Activated naive CD4-positive, alpha-beta T cell treated with anti-CD3 and anti-CD28 coated beads, Interleukin-2, amount 50 U/mL, for 72 hours (primary cell): Measurements from ENCODE around the gene PCK2. TPM values are rescaled to one million over a fixed set of nuclear protein-coding genes. Genes with fewer than 3 reads are reported as not detected.

Source experiments
- ATAC-seq, 2 donors: fragments of 150-1000 bp; cut with Tn5 transposase; 2 replicates each; pipeline ENCODE4 v1.10.0; 2021; ENCODE audit warnings: mild to moderate bottlenecking in 2 of 2, moderate library complexity in 2 of 2
- DNase-seq, 2 donors: peaks; one replicate each; pipeline ENCODE4 v3.0.0; 2021 to 2022; ENCODE audit warnings: low spot score in 2 of 2
- H3K27ac Mint-ChIP-seq, 2 donors: one replicate each; pipeline ENCODE4 v1.8.0; 2022; ENCODE audit warnings: mild to moderate bottlenecking in 2 of 2, mixed read lengths in 2 of 2
- H3K36me3 Mint-ChIP-seq, 2 donors: one replicate each; pipeline ENCODE4 v1.8.0; 2022; ENCODE audit warnings: mixed read lengths in 2 of 2
- H3K9me3 Mint-ChIP-seq, 2 donors: one replicate each; pipeline ENCODE4 v1.8.0; 2022; ENCODE audit warnings: mixed read lengths in 2 of 2
- total RNA-seq, 2 donors: library from RNA; stranded (reverse); gene quantifications; one replicate each; pipeline ENCODE4 v1.2.3, GENCODE V29; 2022

Gene PCK2
- total RNA-seq, 2 donors from 2014 or later: 40.9 to 89.2 TPM

DNA sequence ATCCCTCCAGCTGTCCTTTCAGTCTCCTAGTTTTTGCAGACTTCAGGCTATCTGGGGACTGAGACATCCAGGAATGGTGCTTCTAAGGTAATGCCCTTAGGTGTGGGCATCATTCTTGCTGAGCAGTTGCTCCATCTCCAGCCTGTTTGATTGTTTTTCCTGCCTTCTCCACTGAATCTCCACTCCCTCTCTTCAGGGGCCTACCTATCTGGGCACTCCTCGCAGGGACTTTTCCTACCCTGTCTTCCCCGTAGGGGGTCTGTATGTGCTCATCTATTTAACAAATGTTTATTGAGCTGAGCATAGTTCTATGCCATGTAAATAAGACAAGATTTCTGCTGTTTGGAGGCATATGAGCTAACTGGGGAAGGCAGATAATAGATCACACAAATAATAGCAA lies 38.9 kb downstream of the PCK2 start:
- Mint-ChIP-seq H3K27ac (peak overlapping the region; percentile 84 to 92), H3K9me3 (no peaks in the 10 kb centered on the region), H3K36me3 (peaks cover 12% of the 10 kb centered on the region in 2 donors)
- DNase-seq (no peak), ATAC-seq (no peak)

DNA sequence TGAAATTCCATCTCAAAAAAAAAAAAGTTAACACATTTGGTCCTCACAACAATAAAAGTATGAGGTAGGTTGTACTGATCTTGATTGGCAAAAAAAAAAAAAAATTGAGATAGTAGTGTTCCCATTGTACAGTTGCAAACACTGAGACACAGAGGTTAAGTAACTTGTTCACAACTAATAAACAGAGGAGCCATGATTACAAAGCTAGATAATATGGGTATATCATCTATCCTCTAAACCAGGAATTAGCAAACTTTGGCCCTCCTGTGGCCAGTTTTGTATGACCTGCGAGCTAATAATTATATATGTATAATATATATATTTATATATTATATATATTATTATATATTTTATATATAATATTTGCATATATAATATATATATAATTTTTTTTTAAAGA lies 39.6 kb downstream of the PCK2 start:
- no peak overlapping the region for H3K27ac Mint-ChIP-seq

DNA sequence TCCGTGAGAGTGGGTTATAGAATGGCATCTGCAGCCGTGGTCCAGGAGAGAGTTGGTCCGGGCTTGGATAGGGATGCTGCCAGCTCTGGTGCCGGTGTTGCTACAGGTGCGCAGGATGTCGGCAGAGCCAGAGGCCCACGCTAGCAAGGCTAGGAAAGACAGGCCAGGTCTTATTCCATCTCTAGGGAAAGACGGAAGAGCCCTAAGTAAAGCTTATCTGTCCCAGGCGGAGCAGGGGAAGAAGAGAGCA lies 41.4 kb downstream of the PCK2 start:
- H3K36me3 Mint-ChIP-seq: peaks cover 31 to 32% of the 10 kb centered on the region in 2 donors
- ATAC-seq: peak; percentile 5 to 14
- peak overlapping the region; percentile 76 to 92 for H3K27ac Mint-ChIP-seq
- no peaks in the 10 kb centered on the region for H3K9me3 Mint-ChIP-seq
- peak in 1 of 2 donors; percentile 21 for DNase-seq

More for the DNA sequence above, 39.6 kb downstream of the PCK2 start:
- peaks cover 19 to 20% of the 10 kb centered on the region in 2 donors for H3K36me3 Mint-ChIP-seq
- ATAC-seq (no peak), DNase-seq (no peak)
- no peaks in the 10 kb centered on the region for H3K9me3 Mint-ChIP-seq

DNA sequence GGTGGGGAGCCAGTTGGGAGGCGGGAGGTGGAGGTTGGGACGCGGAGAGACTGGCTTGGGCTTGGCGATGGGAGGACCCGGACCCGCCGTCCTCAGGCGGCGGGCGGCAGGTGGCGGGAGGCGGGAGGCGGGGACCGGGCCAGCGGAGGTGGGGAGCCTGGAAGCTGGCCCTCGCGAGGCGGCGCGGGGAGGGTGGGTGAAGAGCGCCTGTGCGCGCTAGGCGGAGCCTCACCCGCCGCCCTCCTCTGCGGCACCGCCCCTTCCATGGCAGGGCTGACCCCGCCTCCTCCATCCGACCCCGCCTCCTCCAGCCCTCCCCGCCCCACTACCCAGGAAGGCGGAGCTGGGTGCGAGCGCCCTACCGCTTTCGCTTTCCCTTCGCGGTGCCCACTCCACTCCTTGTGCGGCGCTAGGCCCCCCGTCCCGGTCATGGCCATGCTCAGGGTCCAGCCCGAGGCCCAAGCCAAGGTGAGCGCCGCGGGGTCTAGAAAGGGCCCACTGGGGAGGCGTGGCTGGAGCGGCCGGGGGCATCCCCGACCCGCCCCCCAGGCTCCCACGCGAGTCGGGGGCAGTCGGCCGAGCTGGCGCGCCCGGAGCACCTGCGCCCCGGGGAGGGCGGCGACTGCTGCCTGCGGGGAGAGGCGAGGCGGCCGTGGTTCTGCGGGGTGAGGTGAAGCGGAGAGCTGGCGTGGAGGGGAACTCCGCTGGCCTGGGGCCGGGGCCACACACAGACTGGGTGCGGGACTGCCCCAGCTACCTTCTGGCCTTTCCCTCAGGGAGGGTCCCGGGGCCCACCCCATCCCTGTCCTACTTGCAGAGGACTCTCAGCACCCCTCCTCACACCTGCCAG lies 41.9 kb downstream of the PCK2 start, which contains the start of gene PSME1:
Gene PSME1 (plus strand): TSS at position 361 of the 850 bp plus-strand sequence. CDS start 69 bp downstream, at position 430.
- H3K36me3 Mint-ChIP-seq: peaks cover 31 to 37% of the 10 kb centered on the region in 2 donors
- H3K9me3 Mint-ChIP-seq: no peaks in the 10 kb centered on the region
- H3K27ac Mint-ChIP-seq: peak within 1 kb of the TSS; percentile 76 to 97
- DNase-seq (peak; percentile 92 to 94), ATAC-seq (peak; percentile 91 to 96)

DNA sequence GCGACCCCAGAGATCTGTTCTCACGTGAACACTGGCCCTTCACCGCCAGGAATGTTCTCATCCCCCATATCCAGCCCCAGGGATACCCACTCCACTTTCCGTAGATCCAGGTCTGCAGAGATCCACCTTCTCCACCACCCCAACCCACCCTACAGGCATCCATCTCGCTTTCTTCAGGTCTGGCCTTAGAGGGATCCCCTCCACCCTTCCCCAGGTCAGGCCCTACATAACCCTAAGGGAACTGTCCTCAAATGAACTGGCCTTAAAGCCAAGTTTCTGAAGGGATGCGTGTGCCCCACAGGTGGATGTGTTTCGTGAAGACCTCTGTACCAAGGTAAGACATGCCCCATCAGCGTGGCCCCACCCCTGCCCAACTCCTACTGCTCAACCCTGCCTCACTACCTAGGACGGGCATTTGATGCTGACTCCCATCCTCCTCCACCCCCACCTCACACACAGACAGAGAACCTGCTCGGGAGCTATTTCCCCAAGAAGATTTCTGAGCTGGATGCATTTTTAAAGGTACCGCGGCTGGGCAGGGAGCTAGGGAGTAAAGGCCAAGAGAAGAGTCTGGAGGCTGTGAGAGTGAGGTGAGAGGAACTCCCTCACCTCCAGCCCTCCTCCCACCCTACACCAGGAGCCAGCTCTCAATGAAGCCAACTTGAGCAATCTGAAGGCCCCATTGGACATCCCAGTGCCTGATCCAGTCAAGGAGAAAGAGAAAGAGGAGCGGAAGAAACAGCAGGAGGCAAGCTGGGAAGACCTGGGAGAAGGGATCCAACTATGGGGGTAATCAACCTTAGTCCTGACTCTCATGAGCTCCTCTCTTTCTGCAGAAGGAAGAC lies 42.8 kb downstream of the PCK2 start:
- Mint-ChIP-seq H3K27ac (peak overlapping the region; percentile 76 to 97), H3K9me3 (no peaks in the 10 kb centered on the region), H3K36me3 (peaks cover 32 to 40% of the 10 kb centered on the region in 2 donors)
- DNase-seq (no peak), ATAC-seq (no peak)

DNA sequence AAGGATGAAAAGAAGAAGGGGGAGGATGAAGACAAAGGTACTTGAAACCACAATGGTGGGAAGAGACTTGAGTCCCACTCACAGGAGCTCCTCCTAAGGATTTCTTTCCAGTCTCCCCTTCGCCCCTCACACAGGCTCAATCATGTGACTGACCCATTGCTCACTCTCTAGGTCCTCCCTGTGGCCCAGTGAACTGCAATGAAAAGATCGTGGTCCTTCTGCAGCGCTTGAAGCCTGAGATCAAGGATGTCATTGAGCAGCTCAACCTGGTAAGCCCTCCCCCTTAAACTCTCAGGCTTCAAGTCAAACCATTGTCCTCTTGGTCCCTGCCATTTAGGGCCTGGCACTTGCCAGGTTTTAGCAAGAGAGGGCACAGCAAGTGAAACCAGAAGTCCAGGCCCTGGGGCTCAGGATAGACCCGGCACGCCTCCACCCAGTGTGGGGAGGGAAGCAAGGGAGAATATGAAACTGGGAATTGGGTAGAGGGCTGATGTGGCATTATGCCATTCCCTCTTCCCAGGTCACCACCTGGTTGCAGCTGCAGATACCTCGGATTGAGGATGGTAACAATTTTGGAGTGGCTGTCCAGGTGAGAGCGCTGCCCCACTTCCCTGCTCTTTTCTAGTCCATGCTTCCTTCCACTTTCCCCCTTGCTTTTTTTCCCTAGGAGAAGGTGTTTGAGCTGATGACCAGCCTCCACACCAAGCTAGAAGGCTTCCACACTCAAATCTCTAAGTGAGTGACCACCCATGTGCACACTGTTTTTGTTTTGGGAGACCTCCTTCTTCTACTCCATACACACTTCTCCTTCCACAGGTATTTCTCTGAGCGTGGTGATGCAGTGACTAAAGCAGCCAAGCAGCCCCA lies 43.7 kb downstream of the PCK2 start:
- peaks cover 41 to 44% of the 10 kb centered on the region in 2 donors for H3K36me3 Mint-ChIP-seq
- ATAC-seq (no peak), DNase-seq (no peak)
- peak overlapping the region; percentile 38 to 76 for H3K27ac Mint-ChIP-seq
- no peaks in the 10 kb centered on the region for H3K9me3 Mint-ChIP-seq

DNA sequence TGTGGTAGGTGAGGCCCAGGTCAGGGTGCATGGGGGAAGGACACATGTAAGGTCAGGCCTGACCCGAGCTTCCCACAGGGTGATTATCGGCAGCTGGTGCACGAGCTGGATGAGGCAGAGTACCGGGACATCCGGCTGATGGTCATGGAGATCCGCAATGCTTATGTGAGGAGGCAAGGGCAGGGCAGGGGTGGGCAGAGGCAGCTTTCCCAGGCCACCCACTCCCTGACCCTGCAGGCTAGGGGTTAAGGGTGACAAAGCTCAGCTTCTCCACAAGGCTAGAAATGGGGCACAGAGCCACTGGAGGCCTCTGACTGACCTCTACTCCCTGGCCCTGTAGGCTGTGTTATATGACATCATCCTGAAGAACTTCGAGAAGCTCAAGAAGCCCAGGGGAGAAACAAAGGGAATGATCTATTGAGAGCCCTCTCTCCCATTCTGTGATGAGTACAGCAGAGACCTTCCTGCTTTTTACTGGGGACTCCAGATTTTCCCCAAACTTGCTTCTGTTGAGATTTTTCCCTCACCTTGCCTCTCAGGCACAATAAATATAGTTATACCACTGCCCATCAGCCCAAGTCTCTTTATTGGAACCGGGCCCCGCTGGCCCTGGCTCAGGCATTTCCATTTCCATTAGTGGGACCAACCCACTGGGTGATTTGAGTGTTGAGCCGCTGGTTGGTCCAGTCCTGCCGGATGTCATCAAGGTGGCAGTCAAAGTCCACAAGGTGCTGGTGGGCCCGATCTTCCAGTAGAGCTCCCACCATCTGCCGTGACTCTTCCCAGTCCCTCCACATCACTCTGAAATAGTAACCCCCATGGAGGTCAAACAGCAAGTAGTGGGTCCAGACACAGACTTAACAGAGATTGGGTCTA lies 44.5 kb downstream of the PCK2 start:
- no peak for DNase-seq
- Mint-ChIP-seq H3K9me3 (no peaks in the 10 kb centered on the region), H3K36me3 (peaks cover 47 to 52% of the 10 kb centered on the region in 2 donors), H3K27ac (peak overlapping the region; percentile 47 to 77)
- ATAC-seq: no peak

DNA sequence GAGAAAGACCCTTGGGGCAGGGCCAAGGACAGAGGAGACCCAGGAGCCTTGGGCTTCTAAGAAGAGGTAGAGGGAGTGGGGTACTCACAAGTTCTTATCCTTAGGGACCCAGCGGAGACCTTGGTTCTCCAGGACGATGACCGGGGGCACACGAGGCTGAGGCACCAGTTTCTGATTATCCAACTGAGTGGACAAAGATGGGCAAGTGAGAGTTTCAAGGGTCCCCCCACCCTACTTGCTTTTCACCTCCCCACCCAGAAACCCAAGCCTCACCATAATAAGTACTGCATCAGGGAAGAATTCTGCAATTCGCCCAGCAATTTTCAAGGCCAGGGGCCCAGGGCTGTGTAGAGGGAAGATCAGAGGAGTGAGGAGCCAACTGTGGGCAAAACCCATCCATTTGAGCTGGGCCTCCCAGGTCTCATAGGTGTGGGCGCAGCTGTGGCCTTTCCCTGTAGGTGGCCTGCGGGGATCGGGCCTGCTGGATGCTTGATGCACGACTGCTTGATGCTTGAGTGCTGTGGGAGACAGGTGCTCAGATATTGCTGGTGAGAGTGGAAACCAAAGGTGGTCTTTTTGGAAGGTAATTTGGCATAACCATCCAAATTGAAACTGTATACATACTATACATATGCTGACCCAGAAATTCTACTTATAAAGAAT lies 45.3 kb downstream of the PCK2 start:
- Mint-ChIP-seq H3K27ac (peak overlapping the region; percentile 47 to 48), H3K9me3 (no peaks in the 10 kb centered on the region), H3K36me3 (peaks cover 52 to 57% of the 10 kb centered on the region in 2 donors)
- DNase-seq (peak in 1 of 2 donors; percentile 40), ATAC-seq (no peak)

DNA sequence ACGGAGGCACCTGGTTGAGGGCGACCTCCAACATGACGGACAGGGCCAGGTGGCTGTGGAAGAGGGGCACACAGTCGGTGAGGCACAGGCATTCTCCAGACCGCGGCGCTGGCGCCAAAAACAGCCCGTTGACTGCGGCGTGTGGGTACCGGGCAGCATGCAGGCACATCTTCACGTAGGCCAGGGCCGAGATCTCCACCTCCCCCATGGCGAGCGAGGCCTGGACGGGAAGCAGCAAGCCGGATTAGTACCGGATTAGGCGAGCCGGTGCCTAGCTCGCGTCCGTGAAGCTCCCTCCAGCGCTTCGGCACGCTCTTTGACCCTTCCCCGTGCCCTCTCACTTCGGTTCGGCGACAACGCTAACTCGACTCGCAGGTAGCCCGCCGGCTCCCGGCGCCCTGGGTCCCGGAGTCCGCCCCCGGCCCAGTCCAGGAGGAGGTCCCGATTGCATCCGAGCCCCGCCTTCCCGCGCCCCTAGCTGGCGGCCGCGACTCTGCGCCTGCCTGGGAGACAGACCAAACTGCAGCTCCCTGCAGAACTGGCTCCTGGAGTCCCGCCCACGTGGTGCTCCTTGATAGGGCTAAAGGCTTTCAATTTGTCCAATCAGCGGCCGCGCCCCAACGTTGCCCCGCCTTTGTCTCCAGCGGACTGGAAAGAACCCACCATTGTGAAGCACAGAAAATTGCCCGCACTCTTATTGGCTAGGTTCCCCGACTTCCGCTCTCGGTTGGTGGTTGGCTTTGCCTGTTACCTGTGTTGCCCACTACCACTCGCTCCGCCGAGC lies 47.2 kb downstream of the PCK2 start, which contains the start of gene EMC9:
Gene EMC9 (minus strand): TSS at position 495 of the 784 bp plus-strand sequence. CDS start 287 bp downstream, at position 208.
- Mint-ChIP-seq H3K9me3 (no peaks in the 10 kb centered on the region), H3K36me3 (peaks cover 71 to 76% of the 10 kb centered on the region in 2 donors), H3K27ac (peak within 1 kb of the TSS; percentile 78 to 90)
- peak; percentile 99 to 100 for DNase-seq
- ATAC-seq: peak; percentile 87 to 89

DNA sequence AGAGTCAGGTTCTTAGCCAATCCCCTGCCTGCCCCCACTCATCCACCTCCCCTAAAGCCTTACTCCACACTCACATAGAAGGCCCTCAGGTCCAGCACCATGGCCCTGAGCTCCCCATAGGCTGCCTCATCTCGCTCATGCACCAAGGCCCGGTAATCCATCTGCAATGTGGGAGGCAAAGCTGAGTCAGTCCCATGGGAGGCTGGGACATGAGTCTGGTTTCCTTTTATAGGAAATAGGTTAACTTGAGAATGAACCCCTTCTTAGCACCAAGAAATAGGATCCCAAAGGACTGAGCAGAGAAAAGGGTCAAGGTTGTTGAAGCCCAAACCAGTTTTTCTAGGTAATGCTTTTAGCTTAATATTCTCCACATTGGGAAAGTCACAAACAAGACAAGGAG lies 49.4 kb downstream of the PCK2 start:
- Mint-ChIP-seq H3K9me3 (no peaks in the 10 kb centered on the region), H3K27ac (peak overlapping the region in 1 of 2 donors; percentile 27), H3K36me3 (peaks cover 69% of the 10 kb centered on the region in 2 donors)
- ATAC-seq (no peak), DNase-seq (no peak)

DNA sequence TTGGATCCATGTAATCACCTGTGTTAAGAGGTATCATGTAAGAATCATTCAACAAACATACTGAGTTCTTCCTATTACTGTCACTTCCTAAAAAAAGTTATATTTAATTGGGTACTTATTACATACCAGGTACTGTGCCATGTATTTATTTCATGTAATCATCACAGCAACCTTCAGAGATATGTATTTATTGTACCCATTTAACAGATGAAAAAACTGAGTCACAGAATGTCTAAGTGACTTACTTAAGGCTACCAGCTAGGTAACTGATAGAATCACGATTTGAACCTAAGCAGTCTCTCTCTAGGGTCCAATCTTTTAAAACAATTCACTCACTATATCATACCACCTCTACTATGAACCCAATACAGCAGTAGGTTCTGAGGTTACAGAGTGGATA lies 50.3 kb downstream of the PCK2 start:
- no peaks in the 10 kb centered on the region for H3K9me3 Mint-ChIP-seq
- peaks cover 67 to 69% of the 10 kb centered on the region in 2 donors for H3K36me3 Mint-ChIP-seq
- DNase-seq (no peak), ATAC-seq (no peak)
- peak overlapping the region; percentile 27 to 65 for H3K27ac Mint-ChIP-seq

DNA sequence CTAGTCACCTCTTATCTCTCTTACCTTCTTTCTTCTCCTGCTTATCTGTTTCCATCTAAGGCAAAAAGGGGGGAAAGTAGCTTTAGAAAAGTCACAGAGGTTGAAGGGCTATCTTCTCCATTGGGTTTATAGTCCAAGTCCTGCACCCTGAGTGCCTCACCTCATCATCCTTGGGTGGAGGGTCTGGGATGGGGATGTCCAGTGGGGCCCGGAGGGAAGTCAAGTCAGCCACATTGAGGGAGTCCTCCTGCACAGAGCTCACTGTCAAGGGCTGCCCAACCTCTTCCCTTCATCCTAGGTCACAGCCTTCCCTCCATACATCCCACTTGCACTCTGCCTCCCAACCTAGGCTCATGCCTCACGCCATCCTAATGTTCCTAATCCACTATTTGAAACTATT lies 51.1 kb downstream of the PCK2 start:
- Mint-ChIP-seq H3K27ac (peak overlapping the region; percentile 77 to 96), H3K36me3 (peaks cover 62 to 67% of the 10 kb centered on the region in 2 donors), H3K9me3 (no peaks in the 10 kb centered on the region)
- DNase-seq (no peak), ATAC-seq (no peak)

DNA sequence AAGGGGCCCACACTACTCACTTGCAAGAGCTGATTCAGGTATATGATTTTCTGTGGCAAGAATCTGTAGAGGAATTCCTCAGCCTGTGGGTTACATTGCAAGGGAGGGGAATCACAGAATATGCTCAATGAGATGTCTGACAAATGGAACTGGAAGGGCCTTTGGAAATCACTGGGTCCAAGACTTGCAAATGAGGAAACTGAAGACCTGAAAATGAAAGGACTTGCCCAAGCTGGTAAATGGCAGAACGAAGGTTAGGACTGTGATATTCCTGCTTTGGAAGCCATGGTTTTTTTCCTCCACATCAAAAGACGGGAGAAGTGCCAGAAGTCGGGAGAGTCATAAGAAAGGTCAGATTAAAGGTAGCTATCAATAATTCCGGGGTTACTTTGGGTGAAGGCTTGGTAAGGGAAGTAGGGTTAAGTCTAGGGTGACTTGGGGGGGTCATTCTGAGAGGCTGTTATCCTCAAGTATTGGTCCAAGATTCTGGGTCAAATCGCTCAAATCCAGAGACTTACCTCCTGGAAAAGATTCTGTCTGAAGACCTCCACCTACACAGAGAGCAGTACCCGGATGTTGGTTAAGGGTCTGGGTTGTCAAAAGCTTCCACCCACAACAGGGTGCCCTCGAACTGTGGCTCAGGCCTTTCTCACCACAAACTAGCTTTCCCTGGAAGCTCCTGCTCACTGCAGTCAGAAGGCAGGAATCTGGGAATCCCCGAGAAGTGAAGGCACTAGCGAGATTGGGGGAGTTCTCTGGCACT lies 51.8 kb downstream of the PCK2 start:
- no peak for ATAC-seq
- Mint-ChIP-seq H3K9me3 (no peaks in the 10 kb centered on the region), H3K27ac (peak overlapping the region; percentile 96 to 99), H3K36me3 (peaks cover 61 to 68% of the 10 kb centered on the region in 2 donors)
- DNase-seq: no peak
